ENCODE data around the gene GALNT17.

DNA sequence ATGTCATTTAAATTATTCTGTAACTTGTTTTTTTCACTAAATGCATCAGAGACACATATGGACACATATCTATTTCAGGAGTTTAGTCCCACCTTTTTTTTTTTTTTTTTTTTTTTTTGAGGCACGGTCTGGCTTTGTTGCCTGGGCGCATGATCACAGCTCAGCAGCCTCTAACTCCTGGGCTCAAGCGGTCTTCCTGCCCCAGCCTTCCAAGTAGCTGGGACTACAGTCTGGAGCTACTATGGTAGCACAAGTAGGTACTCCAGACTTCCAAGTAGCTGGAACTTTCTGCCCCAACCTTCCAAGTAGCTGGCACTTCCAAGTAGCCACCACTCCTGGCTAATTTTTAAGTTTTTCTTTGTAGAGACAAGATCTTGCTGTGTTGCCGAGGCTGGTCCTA is 407.7 kb downstream of the GALNT17 start:
- TF ChIP-seq, protein P1, sequence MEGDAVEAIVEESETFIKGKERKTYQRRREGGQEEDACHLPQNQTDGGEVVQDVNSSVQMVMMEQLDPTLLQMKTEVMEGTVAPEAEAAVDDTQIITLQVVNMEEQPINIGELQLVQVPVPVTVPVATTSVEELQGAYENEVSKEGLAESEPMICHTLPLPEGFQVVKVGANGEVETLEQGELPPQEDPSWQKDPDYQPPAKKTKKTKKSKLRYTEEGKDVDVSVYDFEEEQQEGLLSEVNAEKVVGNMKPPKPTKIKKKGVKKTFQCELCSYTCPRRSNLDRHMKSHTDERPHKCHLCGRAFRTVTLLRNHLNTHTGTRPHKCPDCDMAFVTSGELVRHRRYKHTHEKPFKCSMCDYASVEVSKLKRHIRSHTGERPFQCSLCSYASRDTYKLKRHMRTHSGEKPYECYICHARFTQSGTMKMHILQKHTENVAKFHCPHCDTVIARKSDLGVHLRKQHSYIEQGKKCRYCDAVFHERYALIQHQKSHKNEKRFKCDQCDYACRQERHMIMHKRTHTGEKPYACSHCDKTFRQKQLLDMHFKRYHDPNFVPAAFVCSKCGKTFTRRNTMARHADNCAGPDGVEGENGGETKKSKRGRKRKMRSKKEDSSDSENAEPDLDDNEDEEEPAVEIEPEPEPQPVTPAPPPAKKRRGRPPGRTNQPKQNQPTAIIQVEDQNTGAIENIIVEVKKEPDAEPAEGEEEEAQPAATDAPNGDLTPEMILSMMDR (IDR thresholded peaks at IDR 0.05): no peak
- TF ChIP-seq POLR2A (IDR thresholded peaks at IDR 0.05) (no peak), POLR2AphosphoS5 (IDR thresholded peaks at IDR 0.05) (no peak)

All from breast epithelium (tissue), 3 donors.